ENCODE measurements around the gene RTN4RL1. TPM values are rescaled to one million over a fixed set of nuclear protein-coding genes. Genes with fewer than 3 reads are reported as not detected.
"Not testable (repeated sequence)": the region's sequence is repeated elsewhere in the genome, so short reads cannot be mapped to it uniquely, and the experiment has no call there.

The RTN4RL1 gene
- total RNA-seq, 1 donor = 0.43 TPM

- H3K4me3 ChIP-seq (ENCODE audit: low read depth, low read length) = no peak overlapping the region
- DNase-seq (ENCODE audit: low read depth) = no peak
- no peak for TF ChIP-seq CTCF (IDR thresholded peaks at IDR 0.05; ENCODE audit: insufficient read depth, low read depth, low read length)
Observed at GRCh38 chr17:1992541-1992940, 32.6 kb downstream of the RTN4RL1 start.

- no peak for TF ChIP-seq CTCF (IDR thresholded peaks at IDR 0.05; ENCODE audit: insufficient read depth, low read depth, low read length)
- H3K4me3 ChIP-seq (ENCODE audit: low read depth, low read length) = no peak overlapping the region
- DNase-seq (ENCODE audit: low read depth) = peak; percentile 49
Observed at GRCh38 chr17:1989135-1989534, 36.0 kb downstream of the RTN4RL1 start.

- H3K4me3 ChIP-seq (ENCODE audit: low read depth, low read length) = no peak overlapping the region
- no peak for DNase-seq (ENCODE audit: low read depth)
- no peak for TF ChIP-seq CTCF (IDR thresholded peaks at IDR 0.05; ENCODE audit: insufficient read depth, low read depth, low read length)
Observed at GRCh38 chr17:1986783-1987451, 38.2 kb downstream of the RTN4RL1 start.

- no peak overlapping the region for H3K4me3 ChIP-seq (ENCODE audit: low read depth, low read length)
- DNase-seq (ENCODE audit: low read depth) = no peak
- TF ChIP-seq CTCF (IDR thresholded peaks at IDR 0.05; ENCODE audit: insufficient read depth, low read depth, low read length) = no peak
Observed at GRCh38 chr17:1985686-1986085, 39.4 kb downstream of the RTN4RL1 start.

GRCh38 chr17:1985093-1985492 lies 40.0 kb downstream of the RTN4RL1 start:
- H3K4me3 ChIP-seq (ENCODE audit: low read depth, low read length) = no peak overlapping the region
- no peak for DNase-seq (ENCODE audit: low read depth)
- no peak for TF ChIP-seq CTCF (IDR thresholded peaks at IDR 0.05; ENCODE audit: insufficient read depth, low read depth, low read length)

- not testable (repeated sequence) for H3K4me3 ChIP-seq (ENCODE audit: low read depth, low read length); DNase-seq (ENCODE audit: low read depth)
Observed at GRCh38 chr17:1982793-1983366, 42.3 kb downstream of the RTN4RL1 start.

- DNase-seq (ENCODE audit: low read depth) = no peak
- no peak for TF ChIP-seq CTCF (IDR thresholded peaks at IDR 0.05; ENCODE audit: insufficient read depth, low read depth, low read length)
- no peak overlapping the region for H3K4me3 ChIP-seq (ENCODE audit: low read depth, low read length)
Observed at GRCh38 chr17:1980665-1981250, 44.4 kb downstream of the RTN4RL1 start.
